Astrocyte (in vitro differentiated cells and primary cell): ENCODE data around the gene TBC1D9B. TPM values are rescaled to one million over a fixed set of nuclear protein-coding genes. Genes with fewer than 3 reads are reported as not detected.

ENCODE experiments used
- DNase-seq: peaks from one replicate; pipeline ENCODE4 v3.0.0-alpha.2; 2010; ENCODE audit warnings: low read depth
- FAIRE-seq: peaks from 2 replicates; lab custom pipeline; 2011; peaks lifted over from hg19 to GRCh38; lab: Jason Lieb, UNC
- H2AFZ ChIP-seq: 2 replicates; pipeline ENCODE4 v1.6.0; 2012; ENCODE audit warnings: low read depth, low read length, inconsistent platforms
- H3K27ac ChIP-seq: 2 replicates; pipeline ENCODE4 v1.5.1; 2011; ENCODE audit warnings: low read depth, low read length, inconsistent platforms
- H3K27me3 ChIP-seq: 2 replicates; pipeline ENCODE4 v1.6.0; 2011; ENCODE audit warnings: low read length, inconsistent platforms; ENCODE audit not compliant: insufficient read depth
- H3K36me3 ChIP-seq: 2 replicates; pipeline ENCODE4 v1.5.1; 2011; ENCODE audit warnings: low read length, inconsistent platforms; ENCODE audit not compliant: insufficient read depth
- H3K4me1 ChIP-seq: 2 replicates; pipeline ENCODE4 v1.5.1; 2011; ENCODE audit warnings: low read length, inconsistent platforms; ENCODE audit not compliant: insufficient read depth
- H3K4me2 ChIP-seq: 2 replicates; pipeline ENCODE4 v1.6.0; 2012; ENCODE audit warnings: low read length, inconsistent platforms
- H3K4me3 ChIP-seq: 2 replicates; pipeline ENCODE4 v1.5.1; 2011; ENCODE audit warnings: low read depth, mild to moderate bottlenecking, low read length, inconsistent platforms; ENCODE audit not compliant: insufficient read depth
- H3K79me2 ChIP-seq: 2 replicates; pipeline ENCODE4 v1.6.0; 2012; ENCODE audit warnings: mild to moderate bottlenecking, low read length, inconsistent platforms; ENCODE audit not compliant: insufficient read depth
- H3K9ac ChIP-seq: 2 replicates; pipeline ENCODE4 v1.6.0; 2012; ENCODE audit warnings: mild to moderate bottlenecking, low read length, inconsistent platforms
- H3K9me3 ChIP-seq: 2 replicates; pipeline ENCODE4 v1.5.1; 2012; ENCODE audit warnings: low read depth, mild to moderate bottlenecking, low read length, inconsistent platforms; ENCODE audit not compliant: insufficient read depth
- H4K20me1 ChIP-seq: 2 replicates; pipeline ENCODE4 v1.6.0; 2012; ENCODE audit warnings: low read length, inconsistent platforms; ENCODE audit not compliant: insufficient read depth
- H3K27ac Mint-ChIP-seq: one replicate; pipeline ENCODE4 v1.8.0; 2021; ENCODE audit warnings: mild to moderate bottlenecking, mixed read lengths; ENCODE audit not compliant: unreplicated experiment
- H3K27me3 Mint-ChIP-seq: one replicate; pipeline ENCODE4 v1.8.0; 2021; ENCODE audit warnings: low read depth, mixed read lengths; ENCODE audit not compliant: unreplicated experiment
- H3K36me3 Mint-ChIP-seq: one replicate; pipeline ENCODE4 v1.8.0; 2021; ENCODE audit warnings: low read depth, mixed read lengths; ENCODE audit not compliant: unreplicated experiment
- H3K4me1 Mint-ChIP-seq: one replicate; pipeline ENCODE4 v1.8.0; 2021; ENCODE audit warnings: low read depth, mixed read lengths; ENCODE audit not compliant: unreplicated experiment
- H3K4me3 Mint-ChIP-seq: one replicate; pipeline ENCODE4 v1.8.0; 2021; ENCODE audit warnings: mild to moderate bottlenecking, moderate library complexity, mixed read lengths; ENCODE audit not compliant: unreplicated experiment
- H3K9me3 Mint-ChIP-seq: one replicate; pipeline ENCODE4 v1.8.0; 2021; ENCODE audit warnings: mild to moderate bottlenecking, mixed read lengths; ENCODE audit not compliant: unreplicated experiment
- CTCF ChIP-seq: IDR thresholded peaks from 2 replicates; pipeline ENCODE4 v1.5.1; 2011; ENCODE audit warnings: low read depth, mild to moderate bottlenecking, inconsistent platforms, low read length, moderate library complexity; ENCODE audit not compliant: insufficient read depth
- EZH2 ChIP-seq: IDR thresholded peaks from 2 replicates; pipeline ENCODE4 v1.6.1; 2012; ENCODE audit warnings: mild to moderate bottlenecking, low read length, inconsistent platforms; ENCODE audit not compliant: insufficient read depth
- total RNA-seq: library from RNA; stranded (reverse); gene quantifications from 2 replicates; pipeline ENCODE4 v1.2.1, GENCODE V29; 2021

TBC1D9B gene
- total RNA-seq, 1 donor from 2014 or later = 89.9 TPM

GRCh38 chr5:179815491-179816249, 92.0 kb downstream of the TBC1D9B start:
- Histone ChIP-seq H3K9me3 (no peaks in the 10 kb centered on the region), H3K9ac (no peak overlapping the region), H3K4me1 (peaks cover 33% of the 10 kb centered on the region), H4K20me1 (no peaks in the 10 kb centered on the region), H3K36me3 (no peaks in the 10 kb centered on the region), H3K4me3 (no peak overlapping the region), H3K4me2 (no peak overlapping the region), H3K27ac (no peak overlapping the region), H2AFZ (no peak overlapping the region), H3K79me2 (peaks cover 9% of the 10 kb centered on the region), H3K27me3 (no peaks in the 10 kb centered on the region)
- Mint-ChIP-seq H3K27me3 (no peaks in the 10 kb centered on the region), H3K27ac (no peak overlapping the region), H3K9me3 (no peaks in the 10 kb centered on the region), H3K36me3 (peaks cover 15% of the 10 kb centered on the region), H3K4me1 (peaks cover 5% of the 10 kb centered on the region), H3K4me3 (no peak overlapping the region)
- DNase-seq (no peak), FAIRE-seq (no peak)
- TF ChIP-seq CTCF (no peak), EZH2 (no peak)

GRCh38 chr5:179814090-179814489, 93.6 kb downstream of the TBC1D9B start:
- no peaks in the 10 kb centered on the region for H4K20me1 ChIP-seq
- H3K9me3 Mint-ChIP-seq = no peaks in the 10 kb centered on the region
- H3K4me3 Mint-ChIP-seq = no peak overlapping the region
- peaks cover 16% of the 10 kb centered on the region for H3K36me3 Mint-ChIP-seq
- peak overlapping the region; percentile 58 for H3K27ac Mint-ChIP-seq
- H3K36me3 ChIP-seq = no peaks in the 10 kb centered on the region
- DNase-seq = no peak
- no peak overlapping the region for H3K4me2 ChIP-seq
- no peak overlapping the region for H3K9ac ChIP-seq
- H3K4me1 ChIP-seq = peaks cover 18% of the 10 kb centered on the region
- TF ChIP-seq CTCF (no peak), EZH2 (no peak)
- no peaks in the 10 kb centered on the region for H3K27me3 Mint-ChIP-seq
- no peaks in the 10 kb centered on the region for H3K79me2 ChIP-seq
- no peak overlapping the region for H3K4me3 ChIP-seq
- H3K27me3 ChIP-seq = no peaks in the 10 kb centered on the region
- FAIRE-seq = no peak
- H3K4me1 Mint-ChIP-seq = peaks cover 2% of the 10 kb centered on the region
- H3K27ac ChIP-seq = no peak overlapping the region
- no peaks in the 10 kb centered on the region for H3K9me3 ChIP-seq
- no peak overlapping the region for H2AFZ ChIP-seq

- Mint-ChIP-seq H3K27me3 (no peaks in the 10 kb centered on the region), H3K4me3 (no peak overlapping the region), H3K27ac (no peak overlapping the region), H3K9me3 (no peaks in the 10 kb centered on the region), H3K36me3 (peaks cover 16% of the 10 kb centered on the region), H3K4me1 (peaks cover under 1% of the 10 kb centered on the region)
- H3K4me2 ChIP-seq = no peak overlapping the region
- no peak for TF ChIP-seq CTCF
- TF ChIP-seq EZH2 = no peak
- H3K27ac ChIP-seq = no peak overlapping the region
- no peak for DNase-seq
- H3K79me2 ChIP-seq = no peaks in the 10 kb centered on the region
- H3K9me3 ChIP-seq = no peaks in the 10 kb centered on the region
- H3K4me1 ChIP-seq = peaks cover 9% of the 10 kb centered on the region
- no peak overlapping the region for H3K9ac ChIP-seq
- H3K36me3 ChIP-seq = no peaks in the 10 kb centered on the region
- H2AFZ ChIP-seq = no peak overlapping the region
- no peaks in the 10 kb centered on the region for H3K27me3 ChIP-seq
- H4K20me1 ChIP-seq = no peaks in the 10 kb centered on the region
- no peak overlapping the region for H3K4me3 ChIP-seq
- no peak for FAIRE-seq
Observed at GRCh38 chr5:179812997-179813607, 94.6 kb downstream of the TBC1D9B start.
